HG02884 (cell line): ENCODE measurements around the gene IP6K3.

ENCODE experiments used
- ATAC-seq: cut with Tn5 transposase; IDR thresholded peaks from one replicate; pipeline ENCODE4 v1.9.1; 2021; ENCODE audit warnings: mild to moderate bottlenecking, moderate library complexity; ENCODE audit not compliant: unreplicated experiment

IP6K3 gene

DNA sequence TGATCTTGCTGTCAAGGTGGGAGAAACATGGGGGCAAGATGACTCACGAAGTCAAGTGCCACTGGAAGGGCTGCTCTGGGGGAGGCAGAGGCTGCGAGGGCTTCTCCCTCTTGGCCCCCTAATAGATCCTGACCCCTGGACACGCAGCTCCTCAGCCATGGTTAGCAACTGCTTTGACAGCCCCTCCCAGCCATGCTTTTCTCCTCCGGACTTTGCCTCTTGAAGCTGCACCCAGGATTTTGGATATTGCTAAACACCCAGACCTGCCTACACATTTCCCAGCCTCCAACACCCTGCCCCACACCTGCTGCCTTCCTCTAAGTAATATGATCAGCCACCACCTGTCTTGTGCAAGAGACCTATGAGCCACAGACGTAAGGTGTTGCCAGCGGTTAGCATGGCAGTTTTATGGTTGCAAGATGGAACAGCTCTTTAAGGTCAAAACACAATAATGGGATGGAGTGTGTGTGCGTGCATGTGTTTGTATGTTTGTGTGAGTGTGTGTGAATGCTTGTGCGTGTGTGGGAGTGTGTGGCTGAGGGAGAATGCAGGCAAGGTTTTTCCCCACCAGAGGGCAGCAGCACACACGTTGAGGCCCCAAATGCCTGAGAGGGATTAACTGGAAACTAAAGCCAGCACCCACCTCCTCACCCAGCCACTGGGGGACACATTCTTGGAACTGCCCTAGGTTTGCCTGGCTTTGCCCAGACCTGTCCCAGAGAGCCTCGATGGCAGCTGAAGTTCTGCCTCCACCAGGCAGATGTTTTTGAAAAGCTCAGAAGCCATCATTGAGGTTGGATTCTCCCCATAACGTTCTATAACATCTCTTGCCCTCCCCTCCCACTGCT, 2.5 kb downstream of the IP6K3 start:
- no peak for ATAC-seq

DNA sequence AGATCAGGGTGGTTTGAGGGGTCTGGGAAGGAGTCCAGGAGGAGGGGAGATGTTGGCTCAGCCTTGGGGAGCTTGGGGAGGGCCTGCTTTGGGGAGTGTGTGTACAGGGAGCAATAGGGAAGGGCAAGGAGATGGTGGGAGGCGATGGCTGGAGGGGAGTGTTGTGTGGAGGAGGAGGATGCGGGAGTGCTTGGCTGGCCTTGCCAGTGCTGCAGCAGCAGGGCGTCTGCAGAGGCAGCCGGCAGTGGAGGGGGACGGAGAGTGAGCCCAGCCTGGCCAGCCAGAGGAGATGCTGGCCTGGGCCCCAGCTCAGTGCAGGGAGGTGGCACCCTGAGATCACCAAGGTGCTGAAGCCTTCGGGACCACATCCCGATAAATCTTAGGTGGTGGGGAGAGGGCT, 3.9 kb downstream of the IP6K3 start:
- ATAC-seq = no peak

DNA sequence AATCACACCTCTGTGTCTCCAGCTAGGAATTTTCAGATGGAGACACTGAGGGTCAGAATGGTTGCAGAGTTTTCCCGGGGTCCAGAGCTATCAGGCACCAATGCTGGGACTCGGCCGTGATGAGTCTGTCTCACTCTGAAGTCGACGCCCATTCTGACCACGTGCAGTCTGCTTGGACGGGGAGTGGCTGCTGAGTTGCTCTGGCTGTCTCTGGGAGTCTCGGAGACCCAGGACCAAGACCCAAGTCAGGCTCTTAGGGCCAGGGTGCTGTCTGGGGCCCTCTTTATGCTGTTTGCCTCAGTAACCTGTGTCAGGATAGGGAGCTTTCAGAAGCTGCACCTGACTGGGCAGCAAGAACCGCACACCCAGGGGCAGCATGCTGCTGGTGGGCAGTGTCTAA, 4.6 kb downstream of the IP6K3 start:
- no peak for ATAC-seq

DNA sequence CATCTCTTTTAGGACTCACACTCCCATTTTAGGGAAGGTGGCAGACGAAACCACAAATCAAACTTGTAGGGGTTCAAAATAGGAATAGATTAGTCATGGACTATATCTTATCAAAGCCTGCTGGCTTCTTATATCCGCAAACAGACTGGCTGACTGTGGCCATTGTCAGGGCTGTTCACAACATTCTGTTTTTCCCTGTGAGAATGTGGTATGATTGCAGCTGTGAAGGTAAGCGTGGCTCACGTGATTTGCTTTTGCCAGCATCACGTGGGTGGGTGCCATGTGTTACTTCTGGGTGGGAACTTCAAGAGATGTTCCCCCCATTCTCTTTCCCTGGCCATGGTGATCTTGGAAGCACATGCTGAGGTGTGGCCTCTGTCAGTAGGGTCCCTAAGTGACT, 5.9 kb downstream of the IP6K3 start:
- no peak for ATAC-seq

DNA sequence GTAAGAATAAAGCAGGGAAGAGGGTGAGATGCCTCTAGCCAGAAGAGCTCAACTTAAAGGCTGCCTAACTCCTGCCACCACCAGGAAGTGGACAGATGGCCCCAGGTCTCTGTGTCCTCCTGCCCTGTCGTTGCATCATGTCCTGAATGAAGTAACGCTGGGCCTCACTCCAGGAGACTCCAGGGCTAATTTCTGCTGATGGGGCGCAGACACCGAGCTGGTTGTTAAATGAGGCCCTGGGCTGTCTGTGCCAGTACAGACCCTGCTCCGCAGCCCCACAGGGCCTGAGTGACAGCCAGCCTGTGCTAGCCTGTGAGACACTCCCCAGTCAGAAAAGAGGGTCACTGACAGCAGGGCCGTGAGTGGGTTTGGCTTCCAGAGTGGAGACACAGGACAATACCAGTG, 6.5 kb downstream of the IP6K3 start:
- ATAC-seq = no peak

DNA sequence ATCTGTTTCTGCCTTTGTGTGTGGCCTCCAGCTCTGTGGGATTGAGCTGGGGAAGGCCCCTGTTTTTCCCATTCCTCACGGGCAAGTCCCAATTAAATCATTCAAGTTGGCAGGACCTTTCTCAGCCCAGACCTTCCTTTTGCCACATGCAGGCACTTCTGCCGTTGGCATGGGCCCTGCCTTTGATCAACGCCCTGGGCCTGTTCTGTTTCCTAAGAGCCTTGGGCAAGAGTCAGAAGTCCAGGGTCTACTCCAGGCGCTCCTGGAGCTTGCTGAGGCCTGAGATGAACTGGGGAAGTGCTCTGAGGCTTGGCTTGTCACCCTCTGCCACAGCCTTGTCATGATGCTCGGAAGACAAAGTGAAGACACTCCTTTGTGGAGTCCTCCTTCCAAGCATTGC, 7.1 kb downstream of the IP6K3 start:
- no peak for ATAC-seq

DNA sequence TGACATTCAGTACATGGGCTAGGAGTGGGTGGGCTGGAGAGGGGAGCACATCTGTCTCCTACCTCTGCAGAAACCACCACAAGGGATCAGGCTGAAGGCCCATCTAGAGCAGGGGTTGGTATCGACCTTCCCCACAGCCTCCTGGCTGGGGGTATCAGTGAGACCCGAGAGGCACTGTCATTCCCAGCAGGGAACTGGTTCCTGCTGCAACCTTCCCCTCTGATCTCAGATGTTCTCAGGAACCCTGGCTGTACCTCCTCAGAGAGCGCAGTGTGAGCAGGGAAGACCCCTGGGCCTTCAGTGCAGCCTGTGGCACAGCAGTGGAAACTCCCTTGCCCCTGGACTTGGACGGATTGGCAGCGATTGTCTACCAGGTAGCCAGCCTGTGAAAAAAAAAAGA, 7.8 kb downstream of the IP6K3 start:
- no peak for ATAC-seq

DNA sequence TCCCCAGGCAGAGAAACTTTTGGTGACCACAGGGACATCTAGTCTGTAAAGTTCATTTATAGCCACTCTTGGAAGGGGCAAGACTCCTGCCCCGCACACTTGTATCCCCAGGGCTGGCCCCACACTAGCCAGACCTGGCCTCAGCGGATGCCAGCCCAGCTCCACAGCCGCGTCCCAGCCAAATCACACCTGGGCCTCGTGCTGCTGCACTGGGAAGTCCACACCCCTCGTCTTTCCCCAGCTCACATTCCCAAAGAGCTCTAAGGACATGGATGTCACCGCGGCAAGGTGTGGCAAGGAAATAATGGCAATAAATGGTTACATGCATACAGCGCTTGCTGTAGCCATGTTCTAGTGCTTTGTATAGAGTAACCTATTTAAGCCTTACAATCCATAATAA, 8.6 kb downstream of the IP6K3 start:
- ATAC-seq = no peak

DNA sequence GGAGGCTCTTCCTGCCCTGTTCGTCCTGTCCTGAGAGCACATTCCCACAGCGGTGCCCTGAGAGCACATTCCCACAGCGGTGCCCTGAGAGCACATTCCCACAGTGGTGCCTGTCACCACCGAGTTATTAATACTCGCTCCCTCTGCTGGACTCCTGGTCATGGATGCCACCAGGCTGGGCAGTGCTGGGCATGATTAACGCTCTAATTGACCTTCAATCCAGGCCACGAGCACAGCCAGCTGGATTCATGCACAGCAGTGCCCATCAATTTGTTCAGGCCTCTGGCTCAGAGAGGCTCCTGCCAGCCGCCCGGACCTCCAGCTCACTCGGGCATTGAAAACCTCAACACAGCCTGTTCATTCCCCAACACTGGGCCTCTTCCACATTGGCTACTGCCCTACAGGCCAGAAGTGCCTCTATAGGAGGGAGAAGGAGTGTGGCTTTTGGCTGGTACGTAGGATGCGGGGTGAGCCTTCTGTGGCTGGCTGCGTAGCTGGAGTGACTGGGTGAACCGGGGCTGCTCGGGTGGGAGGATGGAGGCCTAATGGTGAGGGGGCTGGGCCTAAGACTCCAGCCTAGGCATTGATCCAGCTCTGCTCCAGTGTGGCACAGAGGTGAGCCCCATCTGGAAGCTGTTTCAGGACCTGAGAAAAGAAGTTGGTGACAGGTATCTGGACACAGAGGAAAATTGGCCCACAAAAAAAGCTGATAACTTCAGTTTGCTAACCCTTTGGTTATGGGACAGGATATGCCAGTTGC, 9.3 kb downstream of the IP6K3 start:
- no peak for ATAC-seq

DNA sequence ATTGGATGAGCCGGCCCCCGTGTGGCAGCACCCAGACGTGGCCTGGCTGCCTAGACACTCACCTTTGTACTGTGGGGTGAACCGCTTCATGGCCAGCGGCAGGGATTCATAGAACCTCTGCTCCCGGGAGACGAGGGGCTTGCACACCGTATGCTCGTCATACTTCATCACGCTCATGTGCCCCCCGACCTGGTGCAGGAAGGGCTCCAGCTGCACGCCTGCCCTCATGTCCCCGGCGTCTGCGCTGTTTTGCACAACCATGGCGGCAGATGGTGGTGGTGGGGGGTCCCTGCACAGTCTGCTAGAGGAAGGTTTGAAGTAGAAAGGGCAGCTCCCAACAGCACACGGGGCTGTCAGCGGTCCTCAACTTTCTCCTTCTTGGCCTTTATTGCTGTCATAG, 11.5 kb downstream of the IP6K3 start:
- no peak for ATAC-seq

DNA sequence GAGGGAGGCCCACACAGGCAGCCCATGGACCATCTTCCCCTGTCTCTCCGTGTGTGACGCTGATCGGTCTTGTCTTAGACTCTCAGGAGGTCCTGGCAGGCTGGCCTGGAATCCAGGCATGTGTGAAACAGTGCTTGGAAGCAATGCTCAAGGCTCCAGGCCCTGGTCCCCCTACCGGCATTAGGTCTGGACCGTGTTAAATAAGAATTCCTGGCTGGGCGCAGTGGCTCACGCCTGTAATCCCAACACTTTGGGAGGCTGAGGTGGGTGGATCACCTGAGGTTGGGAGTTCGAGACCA, 13.0 kb downstream of the IP6K3 start:
- no peak for ATAC-seq

DNA sequence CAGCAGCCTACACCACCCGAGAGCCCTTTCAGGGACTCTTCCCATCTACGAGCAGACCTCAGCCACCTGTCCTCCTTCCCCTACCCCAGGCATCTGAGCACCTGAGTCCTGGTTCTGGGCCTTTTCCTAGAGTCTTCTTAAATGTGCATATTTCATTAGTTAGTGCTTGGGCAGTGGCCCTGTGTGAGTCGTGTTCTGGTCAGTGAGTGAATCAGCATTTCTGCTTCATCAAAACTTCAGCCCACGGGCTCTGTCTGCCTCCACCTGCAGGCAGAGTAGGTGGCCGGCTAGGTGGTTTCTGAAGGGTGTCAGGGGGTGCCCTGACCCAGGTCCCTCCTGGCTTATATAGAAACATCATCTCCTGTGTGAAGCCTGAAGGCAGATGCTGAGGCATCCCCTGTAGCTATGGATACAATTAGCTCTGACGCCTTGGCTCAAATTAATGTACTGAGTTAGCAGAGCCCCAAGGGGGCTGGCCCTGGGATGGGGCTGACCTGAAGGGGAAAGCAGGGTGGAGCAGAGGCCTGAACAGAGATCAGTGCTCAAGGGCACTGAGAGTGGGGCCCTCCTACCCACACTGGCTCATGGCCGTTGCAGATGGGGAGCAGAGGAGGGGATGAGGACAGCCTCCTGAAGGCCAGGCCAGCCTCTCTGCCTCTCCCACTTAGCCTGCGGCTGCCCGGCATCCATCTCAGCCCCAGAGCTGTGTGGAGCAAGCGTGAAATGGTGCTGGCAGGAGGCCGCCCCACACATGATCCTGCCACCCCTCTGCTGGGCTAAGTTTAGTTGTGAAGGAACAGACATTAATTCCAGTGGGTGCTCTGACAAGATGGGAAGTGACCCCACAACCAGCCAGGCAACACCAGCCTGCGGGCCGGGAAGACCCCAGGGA, 13.6 kb downstream of the IP6K3 start:
- no peak for ATAC-seq

DNA sequence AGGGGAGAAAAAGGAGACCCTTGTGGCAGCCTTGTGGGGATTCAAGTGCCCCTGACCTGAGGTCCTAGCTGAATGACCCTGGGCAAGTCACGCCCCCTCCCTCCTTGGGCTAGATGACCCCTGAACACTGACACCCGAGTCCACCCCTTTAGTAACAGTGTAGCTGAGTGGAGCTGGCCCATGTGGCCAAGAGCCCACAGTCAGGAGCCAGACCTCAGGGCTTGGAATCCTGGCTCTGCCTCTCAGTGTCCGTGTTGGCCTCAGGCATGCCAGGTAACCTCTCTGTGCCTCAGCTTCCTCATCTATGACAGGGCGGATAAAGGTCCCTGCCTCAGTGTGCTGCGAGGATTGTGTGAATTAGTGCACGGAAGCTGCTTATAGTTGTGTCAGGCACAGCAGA, 14.3 kb downstream of the IP6K3 start:
- ATAC-seq = no peak

DNA sequence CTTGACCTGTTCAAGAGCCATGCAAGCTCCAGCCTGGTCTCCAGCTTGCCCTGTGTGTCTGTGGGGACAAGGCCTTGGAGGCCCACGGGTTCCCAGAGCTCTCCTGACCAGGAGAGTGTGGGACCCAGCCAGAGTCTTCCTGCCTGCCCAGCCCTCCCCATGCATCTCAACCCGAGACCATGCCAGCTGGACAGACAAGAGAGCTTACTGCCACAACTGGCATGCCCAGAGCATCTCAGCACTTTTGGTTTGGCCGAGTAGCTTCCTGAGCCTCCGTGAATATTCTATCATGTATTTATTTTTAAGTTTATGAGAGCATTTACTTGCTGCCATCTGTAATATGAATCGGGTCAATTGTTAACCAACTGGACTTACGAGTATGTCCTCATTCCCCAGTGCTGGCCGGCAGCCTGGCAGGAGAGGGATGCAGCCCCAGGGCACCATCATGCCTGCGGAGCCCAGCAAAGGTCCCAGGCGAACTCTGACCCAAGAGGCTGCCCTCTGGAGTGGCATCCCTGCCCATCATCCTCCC, 14.9 kb downstream of the IP6K3 start:
- no peak for ATAC-seq

DNA sequence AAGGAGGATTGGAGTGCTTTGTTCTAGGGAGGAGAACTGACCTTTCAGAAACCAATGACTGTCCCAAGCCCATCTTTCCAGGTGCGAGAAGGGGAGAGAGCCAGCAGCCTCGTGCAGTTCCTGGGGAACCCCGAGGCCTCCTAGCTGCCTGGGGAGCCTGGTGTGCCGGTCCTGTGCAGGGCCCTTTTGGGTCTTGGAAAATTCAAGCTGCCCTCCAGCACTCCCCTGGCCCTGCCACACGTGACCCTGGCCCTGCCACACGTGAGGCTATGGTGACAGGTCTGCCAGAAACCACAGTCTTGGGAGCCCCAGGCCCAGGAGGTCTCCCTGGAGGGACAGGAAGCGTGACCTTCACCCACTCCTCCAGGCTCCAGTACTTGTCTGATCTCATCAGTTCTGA, 15.7 kb downstream of the IP6K3 start:
- ATAC-seq = no peak

DNA sequence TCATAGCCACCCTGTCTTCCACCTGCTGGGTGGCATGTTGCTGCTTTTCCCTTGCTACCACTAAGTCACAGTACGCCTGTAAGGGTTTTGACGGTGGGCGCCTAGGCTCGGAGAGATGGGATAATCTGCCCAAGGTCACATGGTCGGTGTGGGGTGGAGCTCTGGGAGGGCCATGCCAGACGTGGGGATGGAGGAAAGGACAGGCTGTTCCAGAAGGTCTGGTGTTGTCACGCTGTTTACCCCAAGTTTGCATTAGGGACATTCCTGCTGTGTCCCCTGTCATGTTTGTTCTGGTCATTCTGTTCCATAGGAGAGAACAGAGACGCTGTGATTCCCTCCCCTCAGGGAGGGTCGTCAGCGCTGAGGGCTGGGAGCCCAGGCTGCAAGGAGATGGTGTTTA, 16.1 kb downstream of the IP6K3 start:
- no peak for ATAC-seq

DNA sequence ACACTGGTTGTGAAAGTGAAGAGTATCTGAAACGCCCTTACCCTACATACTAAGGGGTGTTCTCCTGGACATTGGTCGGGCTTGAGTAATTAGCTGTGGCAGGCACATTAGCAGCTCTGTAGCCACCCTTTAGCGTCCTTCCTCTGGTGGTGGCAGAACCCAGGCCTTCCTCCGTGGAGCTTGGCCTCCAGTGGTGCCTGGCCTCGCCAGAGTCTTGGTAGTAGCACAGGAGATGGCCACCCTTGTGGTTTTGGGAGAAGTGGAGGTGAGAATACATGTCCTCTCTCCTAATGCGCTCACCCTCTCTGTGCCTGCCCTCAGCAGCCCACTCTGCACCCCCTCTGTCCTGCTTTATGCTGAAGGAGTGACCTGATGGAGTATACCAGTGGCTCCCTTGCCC, 17.6 kb downstream of the IP6K3 start:
- no peak for ATAC-seq

DNA sequence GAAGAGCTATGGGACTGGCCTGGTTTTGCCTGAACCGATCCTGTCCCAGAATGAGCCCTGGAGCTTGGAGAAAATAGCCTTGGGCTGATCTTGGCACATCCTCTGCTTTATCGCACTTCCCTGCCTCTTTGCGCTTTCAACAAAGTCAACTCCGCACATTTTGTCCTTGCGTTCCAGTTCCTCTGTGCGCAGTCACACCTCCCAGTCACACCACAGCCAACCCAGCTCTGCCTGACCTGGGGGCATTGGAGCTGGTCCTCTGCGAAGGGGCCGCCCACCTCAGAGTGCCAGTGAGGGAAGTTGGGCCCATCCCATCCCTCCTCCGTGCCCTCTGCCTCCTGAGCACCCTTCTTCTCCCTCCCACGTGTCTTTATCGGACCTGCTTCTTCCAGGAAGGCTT, 18.3 kb downstream of the IP6K3 start:
- ATAC-seq = no peak

DNA sequence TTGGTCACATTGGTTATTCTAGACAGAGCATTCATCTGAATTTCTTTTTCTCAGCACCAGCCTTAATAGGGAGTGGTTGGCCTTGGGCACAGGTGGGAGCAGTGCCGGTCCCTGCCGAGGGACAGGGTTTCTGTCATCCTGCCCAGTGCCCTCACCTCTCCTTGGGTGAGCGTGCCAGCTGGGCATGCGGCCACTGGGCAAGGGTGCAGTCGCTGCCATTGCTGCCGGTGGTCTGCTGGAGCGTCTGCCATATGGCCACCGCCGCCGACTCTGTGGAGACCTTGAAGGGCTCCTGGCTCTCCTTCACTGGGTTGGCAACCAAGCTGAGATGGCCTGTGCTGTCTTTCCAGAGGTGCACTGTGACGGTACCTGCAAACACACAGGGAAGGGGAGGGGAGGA, 18.8 kb downstream of the IP6K3 start:
- no peak for ATAC-seq

DNA sequence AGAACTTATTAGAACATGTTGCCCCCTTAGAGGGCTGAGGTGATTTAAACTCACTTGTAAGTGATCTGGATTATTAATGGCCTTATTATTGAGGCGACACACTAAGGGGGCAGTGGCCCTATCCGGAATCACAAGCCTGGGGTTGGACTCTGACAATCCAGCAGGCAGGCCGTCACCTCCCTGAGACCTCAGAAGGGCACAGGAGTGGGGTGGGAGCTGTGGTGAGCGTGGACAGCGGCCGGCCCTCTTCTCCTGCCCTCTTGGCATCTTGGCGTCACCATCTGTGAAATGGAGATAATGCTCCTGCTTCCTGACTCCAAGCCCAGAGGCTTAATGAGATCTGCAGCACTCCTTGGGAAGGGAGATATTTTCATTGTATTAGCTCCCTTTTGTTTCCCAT, 19.6 kb downstream of the IP6K3 start:
- ATAC-seq = no peak

DNA sequence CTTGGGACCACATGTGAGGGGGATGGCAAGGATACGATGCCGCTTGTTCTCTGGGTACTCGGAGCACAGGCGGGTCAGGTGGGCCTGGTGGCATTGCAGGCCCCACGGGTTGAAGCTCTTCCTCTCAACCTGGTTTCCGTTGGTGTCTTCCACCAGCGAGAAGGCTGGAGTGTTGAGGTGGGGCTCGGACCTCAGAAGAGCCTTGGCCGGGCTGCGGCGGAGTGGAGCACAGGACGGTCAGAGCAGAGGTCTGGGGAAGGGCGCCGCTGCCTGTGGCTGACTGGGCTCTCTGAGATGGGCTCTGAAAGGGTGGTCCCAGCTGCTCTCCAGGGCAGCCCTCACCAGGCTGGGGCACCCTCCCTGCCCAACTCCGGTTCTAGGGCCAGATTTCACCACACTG, 20.0 kb downstream of the IP6K3 start:
- ATAC-seq = no peak
